Stimulated activated CD8-positive, alpha-beta memory T cell treated with anti-CD3 and anti-CD28 coated beads, Interleukin-15, amount 100 ng/mL, for 48 hours (primary cell): ENCODE measurements around the gene KRTAP9-2.
"Not testable (repeated sequence)": the region's sequence is repeated elsewhere in the genome, so short reads cannot be mapped to it uniquely, and the experiment has no call there.

Experiments used
- DNase-seq, 2 donors: peaks; one replicate each; pipeline ENCODE4 v3.0.0-alpha.2; 2020; ENCODE audit warnings: low read depth in 2 of 2

KRTAP9-2 gene

DNA sequence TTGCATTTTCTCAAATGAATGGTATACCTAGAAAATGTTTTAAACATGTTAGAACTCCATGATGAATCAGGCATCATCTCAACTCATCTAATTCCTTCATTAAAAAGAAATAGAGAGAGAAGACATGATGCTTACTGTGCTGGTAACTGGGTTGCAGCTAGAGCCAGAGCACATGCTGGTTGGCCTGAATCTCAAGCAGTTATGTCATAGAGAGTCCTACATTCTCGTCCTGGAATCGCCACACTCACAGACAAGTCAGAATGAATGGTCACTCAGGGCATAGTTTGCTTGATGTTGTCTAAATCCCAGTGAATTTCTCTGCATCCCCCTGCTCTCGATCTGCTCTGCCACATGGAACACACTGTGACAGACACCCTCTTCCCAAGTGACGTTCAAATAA is 10.7 kb downstream of the KRTAP9-2 start:
- not testable (repeated sequence) for DNase-seq

DNA sequence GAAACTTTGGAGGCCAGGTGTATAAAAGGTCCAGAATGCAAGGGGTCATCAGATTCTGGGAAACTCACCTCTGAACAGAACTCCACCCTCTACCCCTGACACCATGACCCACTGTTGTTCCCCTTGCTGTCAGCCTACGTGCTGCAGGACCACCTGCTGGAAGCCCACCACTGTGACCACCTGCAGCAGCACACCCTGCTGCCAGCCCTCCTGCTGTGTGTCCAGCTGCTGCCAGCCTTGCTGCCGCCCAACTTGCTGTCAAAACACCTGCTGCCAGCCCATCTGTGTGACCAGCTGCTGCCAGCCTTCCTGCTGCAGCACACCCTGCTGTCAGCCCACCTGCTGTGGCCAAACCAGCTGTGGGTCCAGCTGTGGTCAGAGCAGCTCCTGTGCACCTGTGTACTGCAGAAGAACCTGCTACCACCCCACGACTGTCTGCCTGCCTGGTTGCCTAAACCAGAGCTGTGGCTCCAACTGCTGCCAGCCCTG is 11.5 kb downstream of the KRTAP9-2 start, which contains the start of gene KRTAP9-8:
KRTAP9-8 (plus strand) TSS at position 51 of the 489 bp plus-strand sequence; CDS start at position 104, 53 bp downstream.
- DNase-seq, result not testable (repeated sequence)

DNA sequence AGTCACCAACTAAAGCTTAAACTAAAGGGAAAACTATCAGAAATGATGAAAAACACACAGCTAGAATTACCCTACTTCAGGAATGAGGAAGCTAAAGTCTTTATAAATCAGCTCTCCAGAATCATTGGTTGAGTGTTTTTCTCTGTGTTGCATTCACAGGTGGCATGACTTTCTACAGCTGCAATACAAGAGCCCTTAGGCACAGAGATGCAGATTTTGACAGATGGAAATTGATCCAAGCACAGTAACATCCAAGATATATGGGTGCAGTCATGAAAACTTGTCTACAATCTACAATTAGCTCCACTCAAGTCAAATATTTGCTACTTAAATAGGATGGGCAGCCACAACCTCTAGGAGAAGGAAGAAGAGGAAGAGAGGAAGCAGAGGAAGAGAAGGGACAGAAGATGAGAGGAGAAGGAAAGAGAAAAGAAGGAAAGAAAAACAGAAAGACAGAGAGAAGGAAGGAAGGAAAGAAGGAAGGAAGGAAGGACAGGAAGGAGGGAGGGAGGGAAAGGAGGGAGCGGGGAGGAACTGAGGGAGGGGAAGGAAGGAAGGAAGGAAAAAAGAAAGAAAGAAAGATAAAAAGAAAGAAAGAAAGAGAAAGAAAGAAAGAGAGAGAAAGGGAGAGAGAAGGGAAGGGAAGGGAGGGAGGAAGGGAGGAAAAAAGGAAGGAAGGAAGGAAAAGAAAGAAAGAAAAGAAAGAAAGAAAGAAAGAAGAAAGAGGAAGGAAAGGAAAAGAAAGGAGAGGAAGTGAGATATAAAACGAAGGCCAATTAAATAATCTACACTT is 20.7 kb downstream of the KRTAP9-2 start:
- DNase-seq, result not testable (repeated sequence)

DNA sequence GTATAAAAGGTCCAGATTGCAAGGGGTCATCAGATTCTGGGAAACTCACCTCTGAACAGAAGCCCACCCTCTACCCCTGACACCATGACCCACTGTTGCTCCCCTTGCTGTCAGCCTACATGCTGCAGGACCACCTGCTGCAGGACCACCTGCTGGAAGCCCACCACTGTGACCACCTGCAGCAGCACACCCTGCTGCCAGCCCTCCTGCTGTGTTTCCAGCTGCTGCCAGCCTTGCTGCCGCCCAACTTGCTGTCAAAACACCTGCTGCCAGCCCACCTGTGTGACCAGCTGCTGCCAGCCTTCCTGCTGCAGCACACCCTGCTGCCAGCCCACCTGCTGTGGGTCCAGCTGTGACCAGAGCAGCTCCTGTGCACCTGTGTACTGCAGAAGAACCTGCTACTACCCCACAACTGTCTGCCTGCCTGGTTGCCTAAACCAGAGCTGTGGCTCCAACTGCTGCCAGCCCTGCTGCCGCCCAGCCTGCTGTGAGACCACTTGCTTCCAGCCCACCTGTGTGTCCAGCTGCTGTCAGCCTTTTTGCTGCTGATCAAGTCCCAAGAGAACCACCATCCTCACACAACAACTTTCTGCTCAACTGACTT is 23.3 kb downstream of the KRTAP9-2 start, which contains the start of gene KRTAP9-4:
KRTAP9-4 (plus strand) TSS at position 51 of the 604 bp plus-strand sequence; CDS start at position 85, 34 bp downstream.
- DNase-seq, result not testable (repeated sequence)

DNA sequence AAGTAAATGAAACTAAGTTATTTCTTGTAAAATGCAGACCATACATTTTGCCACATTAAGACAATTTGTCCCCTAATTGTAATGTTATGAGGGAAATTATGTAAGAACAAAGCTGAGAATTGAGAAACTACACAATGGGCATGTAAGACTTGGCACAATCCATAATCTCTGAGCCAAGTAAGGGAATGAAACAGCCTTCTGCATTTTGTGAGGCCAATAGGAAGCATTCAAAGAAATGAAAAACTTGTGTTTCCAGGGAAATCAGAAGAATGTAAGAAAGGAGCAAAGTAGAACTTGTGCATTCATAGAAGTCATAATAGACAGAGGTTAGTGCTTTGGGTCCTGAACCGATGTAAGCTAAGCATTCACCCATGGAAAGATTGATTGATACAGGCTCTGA is 24.8 kb downstream of the KRTAP9-2 start:
- DNase-seq, result no peak

DNA sequence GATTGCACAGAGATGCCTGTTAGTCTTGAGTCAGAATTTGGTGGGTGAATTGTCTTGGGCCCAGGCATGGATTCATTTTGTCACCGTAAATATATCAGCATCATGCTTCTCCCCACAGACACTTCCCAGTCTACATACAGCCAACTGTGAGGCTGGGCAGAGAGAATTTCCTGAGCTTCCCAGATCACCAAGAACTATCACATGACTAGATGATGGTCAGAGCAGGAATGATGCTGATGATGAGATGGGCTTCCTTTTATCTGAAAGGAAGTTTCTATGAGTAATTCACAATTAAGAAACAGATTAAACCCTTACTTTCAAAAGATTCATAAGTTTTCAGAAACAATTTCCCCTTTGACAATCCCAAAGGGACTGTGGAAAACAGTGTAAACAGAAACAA is 28.4 kb downstream of the KRTAP9-2 start:
- DNase-seq, result no peak

DNA sequence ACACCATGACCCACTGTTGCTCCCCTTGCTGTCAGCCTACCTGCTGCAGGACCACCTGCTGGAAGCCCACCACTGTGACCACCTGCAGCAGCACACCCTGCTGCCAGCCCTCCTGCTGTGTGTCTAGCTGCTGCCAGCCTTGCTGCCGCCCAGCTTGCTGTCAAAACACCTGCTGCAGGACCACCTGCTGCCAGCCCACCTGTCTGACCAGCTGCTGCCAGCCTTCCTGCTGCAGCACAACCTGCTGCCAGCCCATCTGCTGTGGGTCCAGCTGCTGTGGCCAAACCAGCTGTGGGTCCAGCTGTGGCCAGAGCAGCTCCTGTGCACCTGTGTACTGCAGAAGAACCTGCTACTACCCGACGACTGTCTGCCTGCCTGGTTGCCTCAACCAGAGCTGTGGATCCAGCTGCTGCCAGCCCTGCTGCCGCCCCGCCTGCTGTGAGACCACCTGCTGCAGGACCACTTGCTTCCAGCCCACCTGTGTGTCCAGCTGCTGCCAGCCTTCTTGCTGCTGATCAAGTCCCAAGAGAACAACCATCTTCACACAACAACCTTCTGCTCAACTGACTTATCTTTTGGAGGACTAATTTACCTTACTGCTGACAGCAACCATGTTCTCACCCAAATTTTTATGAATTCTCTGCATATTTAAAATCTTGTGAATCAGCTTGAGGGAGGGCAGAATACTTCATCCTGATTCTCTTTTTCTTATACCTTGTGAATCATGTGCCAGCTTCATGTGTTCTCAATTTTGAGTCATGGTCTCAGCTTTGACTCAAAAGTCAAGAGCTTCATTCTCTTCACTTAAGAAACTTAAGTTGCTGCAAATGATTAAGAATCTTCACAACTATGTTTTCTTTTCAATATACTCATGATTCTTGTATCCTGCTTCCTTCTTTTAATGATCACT is 29.2 kb downstream of the KRTAP9-2 start, which contains the start of gene KRTAP9-9:
KRTAP9-9 (plus strand) TSS at position 4 of the 910 bp plus-strand sequence.
- not testable (repeated sequence) for DNase-seq

DNA sequence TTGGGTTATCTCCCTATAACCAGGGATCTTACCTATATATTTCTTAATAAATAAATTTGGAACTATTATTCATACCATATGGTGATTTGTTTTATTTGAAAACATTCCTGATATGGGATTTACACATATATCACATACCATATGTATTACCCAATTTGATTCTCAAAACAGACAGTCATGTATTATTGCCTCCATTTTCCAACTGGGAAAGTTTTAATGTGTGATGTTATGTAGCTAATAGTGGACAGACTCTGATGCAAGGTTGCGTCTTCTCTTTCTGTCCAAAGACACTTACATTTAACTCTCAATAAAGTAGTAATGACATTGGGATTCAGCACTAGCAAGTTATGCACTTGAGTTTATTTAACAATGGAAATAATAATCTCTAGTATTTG is 29.8 kb downstream of the KRTAP9-2 start:
- no peak for DNase-seq

DNA sequence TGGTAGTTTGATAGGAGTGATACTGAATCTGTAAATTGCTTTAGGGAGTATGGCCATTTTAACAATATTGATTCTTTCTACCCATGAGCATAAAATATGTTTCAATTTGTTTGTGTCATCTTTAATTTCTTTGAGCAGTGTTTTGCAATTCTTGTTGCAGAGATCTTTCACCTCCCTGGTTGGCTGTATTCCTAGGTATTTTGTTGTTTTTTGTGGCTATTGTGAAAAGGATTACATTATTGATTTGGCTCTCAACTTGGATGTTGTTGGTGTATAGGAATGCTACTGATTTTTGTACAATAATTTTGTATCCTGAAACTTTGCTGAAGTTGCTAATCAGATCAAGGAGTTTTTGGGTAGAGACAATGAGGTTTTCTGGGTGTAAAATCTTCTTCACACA is 32.0 kb downstream of the KRTAP9-2 start:
- no peak for DNase-seq

DNA sequence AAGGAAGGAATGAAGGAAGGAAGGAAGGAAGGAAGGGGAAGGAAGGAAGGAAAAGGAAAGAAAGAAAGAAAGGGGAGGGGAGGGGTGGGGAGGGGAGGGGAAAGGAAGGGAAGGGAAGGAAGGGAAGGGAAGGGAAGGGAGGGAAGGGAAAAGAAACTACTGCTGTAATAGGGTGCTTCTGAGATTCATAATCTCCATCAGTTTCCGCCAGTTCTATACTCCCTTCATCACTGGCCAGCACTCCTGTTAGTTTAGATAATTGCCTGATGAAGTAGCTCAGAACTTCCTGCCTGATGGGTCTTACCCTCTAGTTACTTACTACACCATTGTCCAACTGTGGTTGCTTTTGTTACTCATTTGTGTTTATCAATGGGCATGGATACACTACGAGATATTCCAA is 36.8 kb downstream of the KRTAP9-2 start:
- no peak for DNase-seq

DNA sequence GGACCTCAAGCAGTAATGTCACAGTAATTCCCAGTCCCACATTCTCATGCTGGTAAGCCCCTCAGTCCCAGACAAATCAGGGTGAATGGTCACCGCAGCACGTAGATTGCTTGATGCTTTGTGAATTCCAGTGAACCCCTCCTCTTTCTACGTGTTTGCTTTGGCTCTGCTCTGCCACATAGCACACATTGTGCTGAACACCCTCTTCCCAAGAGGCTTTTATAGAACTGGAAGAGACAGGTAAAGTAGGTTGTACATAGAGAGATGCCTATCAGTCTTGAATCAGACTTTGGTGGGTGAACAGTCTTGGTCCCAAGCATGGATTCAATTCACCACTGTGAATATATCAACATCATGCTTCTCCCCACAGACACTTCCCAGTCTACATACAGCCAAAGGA is 38.2 kb downstream of the KRTAP9-2 start:
- no peak for DNase-seq

DNA sequence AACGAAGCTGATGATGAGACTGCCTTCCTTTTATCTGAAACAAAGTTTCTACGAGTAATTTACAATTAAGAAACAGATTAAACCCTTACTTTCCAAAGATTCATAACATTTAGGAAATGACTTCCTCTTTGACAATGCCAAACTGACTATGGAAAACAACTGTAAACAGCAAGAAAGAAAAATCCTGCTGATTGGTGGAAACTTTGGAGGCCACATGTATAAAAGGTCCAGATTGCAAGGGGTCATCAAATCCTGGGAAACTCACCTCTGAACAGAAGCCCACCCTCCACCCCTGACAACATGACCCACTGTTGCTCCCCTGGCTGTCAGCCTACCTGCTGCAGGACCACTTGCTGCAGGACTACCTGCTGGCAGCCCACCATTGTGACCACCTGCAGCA is 38.6 kb downstream of the KRTAP9-2 start, which contains the start of gene KRTAP9-6:
KRTAP9-6 (plus strand) TSS at position 301 of the 400 bp plus-strand sequence; CDS start at position 301, 0 bp downstream.
- DNase-seq, result no peak

DNA sequence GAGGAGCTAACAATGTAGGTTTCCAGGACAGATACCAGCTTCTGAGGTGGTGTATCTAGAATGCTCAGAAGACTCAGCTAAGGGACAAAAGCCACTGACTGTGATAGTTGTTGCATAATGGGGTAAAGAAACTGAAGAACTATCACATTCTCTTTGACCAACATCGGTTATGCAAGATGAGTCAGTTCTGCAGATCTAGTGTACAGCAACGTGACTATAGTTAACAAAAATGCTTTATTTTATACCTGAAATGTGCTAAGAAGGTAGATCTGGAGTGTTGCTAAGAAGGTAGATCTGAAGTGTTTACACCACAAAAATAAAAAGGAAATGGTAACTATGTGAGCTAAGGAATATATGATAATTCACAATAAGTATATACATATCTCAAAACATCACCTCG is 41.3 kb downstream of the KRTAP9-2 start:
- DNase-seq, result no peak

DNA sequence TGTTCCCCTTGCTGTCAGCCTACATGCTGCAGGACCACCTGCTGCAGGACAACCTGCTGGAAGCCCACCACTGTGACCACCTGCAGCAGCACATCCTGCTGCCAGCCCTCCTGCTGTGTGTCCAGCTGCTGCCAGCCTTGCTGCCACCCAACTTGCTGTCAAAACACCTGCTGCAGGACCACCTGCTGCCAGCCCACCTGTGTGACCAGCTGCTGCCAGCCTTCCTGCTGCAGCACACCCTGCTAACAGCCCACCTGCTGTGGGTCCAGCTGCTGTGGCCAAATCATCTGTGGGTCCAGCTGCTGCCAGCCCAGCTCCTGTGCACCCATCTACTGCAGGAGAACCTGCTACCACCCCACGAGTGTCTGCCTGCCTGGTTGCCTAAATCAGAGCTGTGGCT is 44.9 kb downstream of the KRTAP9-2 start:
- DNase-seq, result not testable (repeated sequence)

DNA sequence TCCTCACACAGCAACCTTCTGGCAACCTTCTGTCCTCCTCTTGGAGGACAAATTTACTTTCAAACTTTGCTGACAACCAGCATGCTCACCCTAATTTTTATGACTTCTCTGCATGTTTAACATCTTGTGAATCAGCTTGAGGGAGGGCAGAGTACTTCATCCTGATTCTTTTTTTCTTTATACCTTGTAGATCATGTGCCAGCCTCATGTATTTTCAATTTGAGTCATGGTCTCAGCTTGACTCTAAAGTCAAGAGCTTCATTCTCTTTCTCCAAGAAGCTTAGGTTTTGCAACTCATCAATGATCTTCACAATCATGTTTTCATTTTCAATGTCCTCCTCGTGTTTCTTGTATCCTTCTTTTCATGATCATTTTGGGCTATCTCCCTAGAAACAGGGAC is 45.4 kb downstream of the KRTAP9-2 start:
- DNase-seq, result no peak

DNA sequence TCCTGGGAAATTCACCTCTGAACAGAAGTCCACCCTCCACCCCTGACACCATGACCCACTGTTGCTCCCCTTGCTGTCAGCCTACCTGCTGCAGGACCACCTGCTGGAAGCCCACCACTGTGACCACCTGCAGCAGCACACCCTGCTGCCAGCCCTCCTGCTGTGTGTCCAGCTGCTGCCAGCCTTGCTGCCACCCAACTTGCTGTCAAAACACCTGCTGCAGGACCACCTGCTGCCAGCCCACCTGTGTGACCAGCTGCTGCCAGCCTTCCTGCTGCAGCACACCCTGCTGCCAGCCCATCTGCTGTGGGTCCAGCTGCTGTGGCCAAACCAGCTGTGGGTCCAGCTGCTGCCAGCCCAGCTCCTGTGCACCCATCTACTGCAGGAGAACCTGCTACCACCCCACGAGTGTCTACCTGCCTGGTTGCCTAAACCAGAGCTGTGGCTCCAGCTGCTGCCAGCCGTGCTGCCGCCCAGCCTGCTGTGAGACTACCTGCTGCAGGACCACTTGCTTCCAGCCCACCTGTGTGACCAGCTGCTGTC is 49.3 kb downstream of the KRTAP9-2 start, which contains the start of gene KRTAP9-7:
KRTAP9-7 (plus strand) TSS at position 51 of the 543 bp plus-strand sequence; CDS start at position 51, 0 bp downstream.
- DNase-seq, result not testable (repeated sequence)
